ENCODE data around the gene MRPL23.

Gene MRPL23

DNA sequence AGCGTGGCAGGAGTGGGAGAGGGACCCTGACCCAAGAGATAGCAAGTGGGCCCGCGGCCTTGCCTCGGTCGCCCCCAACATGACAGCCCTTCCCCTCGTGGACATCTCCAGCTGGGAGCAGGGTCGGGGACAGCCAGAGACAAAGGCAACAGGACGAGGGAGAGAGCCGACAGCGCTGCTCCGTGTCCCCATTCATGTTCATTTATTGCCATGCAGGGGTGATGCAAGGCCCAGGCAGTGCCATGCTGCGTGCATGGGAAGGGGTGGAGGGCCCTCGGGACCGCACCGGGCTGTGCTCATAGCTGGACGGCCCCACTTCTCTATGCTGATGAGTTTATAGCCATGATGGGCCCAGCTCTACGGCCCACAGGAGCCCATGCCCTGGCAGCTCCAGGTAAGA lies 12.7 kb downstream of the MRPL23 start:
- DNase-seq = no peak

DNA sequence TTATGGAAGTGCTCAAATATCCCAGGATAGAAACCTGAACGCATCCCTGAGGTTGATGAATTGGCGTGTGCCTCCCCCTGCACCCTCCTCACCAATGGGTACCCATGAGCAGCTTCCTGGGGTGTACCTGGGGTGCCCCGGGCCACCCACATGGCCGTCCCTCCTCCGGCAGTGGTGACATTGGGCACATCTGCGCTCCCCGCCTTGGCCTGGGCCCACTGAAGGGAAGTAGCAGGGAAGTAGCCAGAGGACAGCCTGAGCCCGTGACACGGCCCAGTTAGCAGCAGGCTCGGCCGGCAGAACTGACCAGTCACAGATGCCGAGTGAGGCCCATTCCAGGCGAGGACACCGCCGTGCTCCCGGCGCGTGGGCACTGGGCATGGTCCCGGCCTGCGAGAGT lies 16.7 kb downstream of the MRPL23 start:
- no peak for DNase-seq

DNA sequence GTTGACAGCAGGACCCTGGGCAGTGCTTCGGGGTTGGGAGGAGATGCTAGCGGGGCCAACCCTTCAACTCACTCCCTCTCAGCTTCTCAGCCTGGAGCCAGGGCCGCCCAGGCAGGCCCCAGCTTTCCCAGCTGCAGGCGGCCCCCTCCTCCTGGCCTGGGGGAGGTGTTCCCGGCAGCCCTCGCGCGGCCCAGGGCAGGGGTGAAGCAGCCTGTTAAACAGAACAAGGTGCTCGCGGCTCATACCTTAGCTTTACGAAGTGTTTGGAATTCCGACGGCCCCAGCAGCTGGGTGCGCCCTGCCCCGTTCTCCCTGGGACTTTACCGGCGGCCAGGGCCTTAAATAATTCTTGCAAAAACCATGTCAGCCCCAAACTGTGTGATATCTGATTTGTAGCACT lies 17.2 kb downstream of the MRPL23 start:
- DNase-seq = no peak

DNA sequence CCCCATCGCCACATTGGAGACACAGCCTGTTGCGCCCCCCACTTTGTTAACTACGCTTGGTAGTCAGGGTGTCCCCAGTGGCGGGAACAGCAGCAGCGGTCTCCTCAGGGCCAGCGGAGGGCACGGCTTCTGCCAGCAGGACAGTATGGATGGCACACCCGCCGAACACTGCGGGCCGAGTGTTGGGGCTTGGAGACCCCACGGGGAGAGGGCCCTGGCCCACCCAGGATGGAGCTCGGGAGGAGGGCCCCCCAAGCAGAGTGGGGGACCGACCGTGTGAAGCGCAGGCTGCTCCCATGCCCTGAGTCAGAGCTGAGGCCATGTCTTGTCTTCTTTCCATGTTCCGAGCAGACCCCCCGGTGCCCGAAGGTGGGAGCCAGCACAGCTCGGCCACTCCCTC lies 17.8 kb downstream of the MRPL23 start:
- DNase-seq = no peak

DNA sequence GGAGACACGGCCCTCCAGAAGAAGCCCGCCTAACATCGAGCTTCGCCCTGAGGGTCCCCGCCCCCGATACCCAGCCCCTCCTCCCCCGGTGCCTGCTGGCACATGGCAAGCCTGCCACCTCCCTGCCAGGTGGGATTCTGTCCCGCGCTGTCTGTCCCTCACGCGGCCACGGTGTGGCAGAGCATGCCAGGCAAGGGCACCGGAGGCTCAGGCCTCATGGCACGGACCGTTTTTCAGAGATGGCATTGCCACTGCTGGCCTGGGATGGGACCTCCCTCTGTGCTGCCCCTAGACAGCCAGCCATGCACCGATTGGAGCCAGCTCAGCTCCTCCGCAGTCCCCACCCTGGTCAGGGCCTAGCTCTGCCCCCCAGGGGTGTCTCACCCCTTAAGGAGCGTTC lies 19.4 kb downstream of the MRPL23 start:
- DNase-seq = no peak

DNA sequence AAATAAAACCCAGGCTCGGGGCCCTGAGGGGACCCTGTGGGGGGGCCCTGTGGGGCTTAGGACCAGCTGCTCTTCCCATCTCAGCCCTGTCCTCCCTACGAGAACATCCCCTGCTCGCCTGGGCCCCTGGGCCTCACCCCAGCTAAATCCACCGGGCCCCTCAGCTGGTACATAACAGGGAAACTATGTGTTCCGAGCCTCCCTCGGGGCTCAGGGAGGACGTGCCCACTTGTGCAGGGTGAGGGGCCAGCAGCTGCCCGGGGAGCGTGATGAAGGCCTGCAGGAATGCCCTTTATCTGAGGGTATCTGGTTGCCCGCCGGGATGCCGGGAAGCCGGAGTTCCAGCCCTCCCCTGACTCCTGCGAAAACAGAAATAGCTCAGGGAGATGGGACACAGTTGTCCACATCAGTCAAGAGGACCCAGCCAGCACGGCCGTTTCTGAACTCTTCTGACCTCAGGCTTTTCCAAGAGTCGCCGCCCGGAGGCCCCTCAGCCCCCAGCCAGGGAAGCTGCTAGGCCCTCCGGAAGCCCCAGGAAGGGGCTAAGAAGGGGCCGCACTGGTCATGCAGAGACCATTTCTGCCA lies 20.6 kb downstream of the MRPL23 start:
- DNase-seq = no peak

DNA sequence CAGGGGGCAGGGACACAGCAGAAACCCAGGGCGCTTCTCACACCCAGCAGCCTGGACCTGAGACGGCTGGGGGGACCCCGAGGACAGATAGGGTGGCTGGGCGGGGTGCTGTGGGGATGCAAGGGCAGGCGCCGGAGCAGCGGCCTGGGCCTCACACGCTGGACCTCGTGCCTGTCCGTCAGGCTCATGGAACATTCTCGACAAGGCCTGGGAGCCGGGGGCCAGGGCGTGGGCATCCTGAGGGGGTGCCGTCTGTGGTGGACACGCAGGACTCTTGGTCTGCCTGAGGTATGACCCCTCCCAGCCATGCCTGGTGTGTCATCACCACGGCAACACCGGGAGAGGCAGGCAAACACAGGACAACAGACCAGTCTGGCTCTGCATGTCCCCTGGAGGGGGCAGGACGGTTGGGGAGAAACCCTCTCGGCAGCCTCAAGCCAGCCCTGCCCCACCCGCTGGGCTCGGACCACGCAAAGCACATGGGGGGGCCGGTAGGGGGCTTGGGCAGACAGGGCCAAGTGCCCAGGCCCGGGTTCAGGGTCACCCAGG lies 21.4 kb downstream of the MRPL23 start:
- DNase-seq = no peak

DNA sequence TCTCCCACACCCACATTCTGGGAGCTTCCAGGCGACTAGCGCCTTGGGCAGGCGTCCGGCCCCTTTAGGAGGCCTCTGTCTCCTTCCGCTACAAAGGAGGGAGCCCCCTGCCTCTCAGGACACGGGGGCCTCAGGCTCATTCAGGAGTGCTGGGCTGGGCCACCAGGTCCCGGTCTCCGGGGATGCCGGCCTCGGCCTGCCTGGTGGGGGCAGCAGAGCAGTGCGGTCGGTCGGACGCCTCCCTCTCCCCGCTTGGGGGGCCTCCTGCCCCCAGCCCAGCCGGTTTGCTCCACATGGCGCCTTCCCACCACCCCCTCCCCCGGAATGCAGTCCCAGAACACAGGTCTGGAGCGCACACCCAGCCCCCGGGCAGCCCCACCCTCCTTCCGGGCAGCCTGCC lies 21.9 kb downstream of the MRPL23 start:
- DNase-seq = no peak

DNA sequence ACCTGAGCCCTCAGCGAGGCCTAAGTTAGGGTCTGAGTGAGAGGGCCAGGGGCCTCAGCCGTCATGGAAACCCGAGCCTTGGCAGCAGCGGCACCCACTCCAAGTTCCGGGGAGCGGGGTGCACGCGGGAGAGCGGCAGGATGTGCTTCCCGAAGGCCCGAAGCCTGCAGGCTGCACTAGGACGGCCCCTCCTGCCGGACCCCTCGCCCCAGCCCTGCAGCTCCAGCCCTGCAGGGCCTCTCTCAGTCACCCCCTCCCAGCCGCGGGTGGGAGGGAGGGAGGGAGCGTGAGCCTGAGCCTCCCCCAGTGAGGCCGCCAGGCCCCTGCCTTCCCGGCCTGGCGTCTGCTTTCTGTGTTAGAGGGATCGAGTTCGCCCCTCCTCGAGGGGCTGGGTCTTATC lies 22.6 kb downstream of the MRPL23 start:
- DNase-seq = no peak

DNA sequence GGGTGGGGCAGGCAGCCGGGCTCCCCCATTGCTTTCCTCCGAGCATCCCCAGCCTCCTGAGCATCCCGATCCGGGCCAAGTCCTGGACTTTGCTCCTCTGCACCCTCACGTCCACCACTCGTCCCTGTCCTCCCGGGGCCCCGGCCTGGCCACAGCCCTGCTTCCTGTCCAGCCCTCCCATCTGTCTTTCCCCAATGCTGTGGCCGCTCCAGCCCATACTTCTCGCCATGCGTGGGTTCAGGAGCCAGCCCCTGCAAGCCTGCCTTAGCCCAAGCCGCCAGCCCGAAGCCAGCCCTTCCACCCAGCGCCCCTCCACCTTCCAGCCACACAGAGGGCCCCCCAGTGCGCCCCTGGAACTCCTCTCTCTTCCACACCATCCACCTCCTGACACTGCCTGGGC lies 23.8 kb downstream of the MRPL23 start:
- no peak for DNase-seq

DNA sequence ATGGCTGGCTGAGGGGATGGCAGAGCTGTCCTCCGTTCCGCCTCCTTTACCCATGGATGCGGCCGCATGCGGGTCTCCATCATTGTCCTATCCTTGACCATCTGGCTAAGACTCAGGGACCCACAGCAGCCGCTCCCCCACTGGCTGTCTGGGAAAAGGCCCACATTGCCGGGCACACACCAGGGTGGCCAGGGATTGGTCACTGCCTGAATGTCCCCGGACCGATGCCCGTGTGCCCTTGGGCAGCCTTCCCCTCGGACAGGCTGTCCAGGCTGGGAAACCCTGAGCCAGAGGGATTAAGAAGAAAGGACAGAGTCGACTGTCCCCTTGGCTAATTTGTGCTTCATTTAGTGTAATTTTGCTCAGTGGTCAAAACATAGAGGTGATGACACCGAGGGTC lies 28.1 kb downstream of the MRPL23 start:
- no peak for DNase-seq

DNA sequence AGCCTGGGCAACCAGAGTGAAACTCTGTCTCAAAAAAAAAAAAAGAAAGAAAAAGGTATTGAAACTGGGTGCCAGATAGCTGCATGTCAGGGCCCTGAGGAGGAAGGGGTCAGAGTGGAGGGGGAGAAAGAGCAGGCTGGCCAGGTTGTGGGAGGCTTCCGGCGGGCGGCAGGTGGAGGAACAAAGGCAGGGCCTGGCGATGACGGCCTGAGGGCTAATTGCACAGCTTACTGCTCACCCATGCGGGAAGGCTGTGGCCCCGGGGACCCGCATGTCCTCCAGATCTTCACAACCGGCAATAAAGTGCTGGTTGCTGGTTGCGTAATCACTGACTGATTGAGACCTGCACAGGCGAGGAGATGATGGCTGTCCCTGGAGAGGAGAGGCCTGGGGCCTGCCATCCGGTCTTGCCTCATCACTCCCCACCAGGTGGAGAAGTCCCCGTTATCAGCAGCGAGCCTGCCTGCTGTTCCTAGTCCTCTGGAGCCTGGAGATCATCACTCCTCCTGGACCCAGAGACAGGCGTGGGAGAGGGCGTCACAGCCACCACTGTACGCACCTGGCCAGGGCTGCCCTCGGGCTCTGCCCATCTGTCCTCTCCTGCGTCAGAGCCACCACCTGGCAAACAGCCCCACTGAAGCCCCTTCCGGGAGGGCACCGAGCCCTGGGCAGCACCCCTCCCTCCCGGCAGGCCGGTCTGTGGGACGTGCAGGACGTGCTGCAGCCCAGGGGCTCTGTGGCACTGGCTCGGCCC lies 31.8 kb downstream of the MRPL23 start:
- no peak for DNase-seq

DNA sequence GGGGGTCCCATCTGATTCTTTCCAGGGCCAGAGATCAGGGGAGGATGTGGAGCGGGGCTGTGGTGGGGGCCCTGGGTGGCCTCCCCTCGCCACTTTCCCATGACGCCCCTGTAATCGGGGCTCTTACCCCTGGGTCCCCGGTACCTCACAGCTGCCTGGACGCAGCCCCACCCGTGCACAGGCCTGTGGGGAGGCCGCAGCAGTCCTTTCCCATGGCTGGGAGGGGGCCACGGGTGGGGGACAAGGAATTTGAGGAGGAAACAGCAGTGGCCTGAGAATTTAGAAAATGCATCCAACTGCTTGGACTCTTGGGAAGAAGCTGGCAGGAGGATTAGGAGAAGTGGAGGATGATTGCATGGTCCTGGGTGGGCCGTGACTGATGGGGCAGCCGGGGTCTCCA lies 32.5 kb downstream of the MRPL23 start:
- DNase-seq = no peak

DNA sequence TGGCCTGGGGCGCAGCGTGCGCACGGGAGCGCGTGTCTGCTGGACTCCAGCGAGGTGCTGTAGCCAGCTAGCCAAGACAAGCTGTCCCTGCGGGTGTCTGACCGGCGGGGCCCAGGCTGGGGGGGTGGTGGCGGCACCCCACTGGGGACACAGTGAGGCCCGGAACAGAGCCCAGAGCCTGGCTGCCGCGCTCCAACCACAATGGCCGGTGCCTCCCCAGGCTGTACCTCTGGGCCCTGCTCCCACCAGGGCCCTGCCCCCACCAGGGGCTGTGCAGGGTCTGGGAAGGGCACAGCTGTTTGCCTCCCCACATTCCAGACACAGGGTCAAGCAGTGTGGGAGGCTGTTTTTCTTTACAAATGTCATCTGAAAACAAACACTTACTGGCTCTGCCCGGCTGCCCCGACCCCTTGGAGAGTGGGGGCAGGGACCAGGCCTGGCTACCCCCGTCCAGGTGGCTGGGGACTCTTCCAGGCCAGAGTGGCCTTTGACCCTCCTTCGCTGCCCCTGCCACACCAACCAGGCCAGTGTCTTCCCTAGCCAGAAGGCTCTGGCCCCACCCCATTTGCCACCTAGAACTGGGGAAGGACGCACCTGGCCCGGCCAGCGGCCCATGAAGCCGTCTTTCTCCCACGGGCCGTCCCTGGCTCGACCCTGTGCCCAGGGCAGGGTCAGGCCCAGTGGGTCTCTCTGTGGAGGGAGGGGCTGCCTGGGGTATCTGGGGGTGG lies 35.9 kb downstream of the MRPL23 start:
- no peak for DNase-seq

DNA sequence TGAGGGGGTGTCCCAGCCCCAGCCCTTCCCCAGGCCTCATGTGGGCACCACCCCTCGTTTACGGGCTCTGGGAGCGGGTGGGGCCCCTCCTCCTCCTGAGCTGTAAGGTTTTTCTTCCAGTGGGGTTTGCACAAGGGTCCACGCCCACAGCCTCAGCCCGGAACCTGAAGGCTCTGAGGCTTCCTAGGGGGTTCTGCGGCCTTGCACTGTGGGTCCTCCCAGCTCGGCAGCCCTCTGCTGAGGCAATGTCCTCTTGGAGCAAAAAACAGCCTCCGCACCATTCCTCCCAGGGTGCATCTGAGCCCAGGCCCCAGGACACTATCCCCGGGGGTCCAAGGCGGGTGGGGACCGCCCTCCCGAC lies 36.4 kb downstream of the MRPL23 start:
- no peak for DNase-seq

DNA sequence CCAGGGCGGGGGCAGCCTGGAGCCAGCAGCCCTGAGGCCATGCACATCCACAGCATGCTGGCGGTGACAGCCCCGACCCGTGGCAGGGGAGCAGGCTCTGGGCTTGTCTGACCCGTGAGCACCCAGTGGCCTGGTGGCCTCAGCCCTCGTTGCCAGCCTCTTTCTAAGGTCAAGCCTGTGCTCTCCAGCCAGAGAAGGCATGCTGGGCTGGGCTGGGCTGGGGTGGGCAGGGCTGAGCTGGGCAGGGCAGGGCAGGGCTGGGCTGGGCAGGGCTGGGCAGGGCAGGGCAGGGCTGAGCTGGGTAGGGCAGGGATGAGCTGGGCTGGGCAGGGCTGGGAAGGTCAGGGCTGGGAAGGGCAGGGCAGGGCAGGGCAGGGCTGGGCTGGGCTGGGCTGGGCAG lies 39.9 kb downstream of the MRPL23 start:
- no peak for DNase-seq

DNA sequence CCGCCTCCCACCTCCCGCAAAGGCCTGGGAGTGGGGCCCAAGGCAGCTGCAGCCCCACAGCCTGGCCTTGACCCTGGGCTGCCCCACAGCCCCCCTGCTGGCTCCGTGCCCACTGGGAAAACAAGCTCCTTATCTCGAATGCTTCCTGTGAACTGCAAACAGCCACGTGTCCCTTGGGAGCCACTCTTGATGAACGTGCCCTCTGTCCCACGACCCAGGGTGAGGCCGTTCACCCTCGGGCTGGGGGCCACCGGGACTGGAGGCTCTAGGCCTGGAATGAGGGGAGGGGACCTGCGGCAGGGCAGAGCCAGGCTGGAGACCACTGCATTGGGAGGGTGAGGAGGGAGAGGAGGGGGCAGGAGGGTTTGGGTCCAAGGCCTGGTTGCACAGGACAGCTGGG lies 41.0 kb downstream of the MRPL23 start:
- DNase-seq = no peak

DNA sequence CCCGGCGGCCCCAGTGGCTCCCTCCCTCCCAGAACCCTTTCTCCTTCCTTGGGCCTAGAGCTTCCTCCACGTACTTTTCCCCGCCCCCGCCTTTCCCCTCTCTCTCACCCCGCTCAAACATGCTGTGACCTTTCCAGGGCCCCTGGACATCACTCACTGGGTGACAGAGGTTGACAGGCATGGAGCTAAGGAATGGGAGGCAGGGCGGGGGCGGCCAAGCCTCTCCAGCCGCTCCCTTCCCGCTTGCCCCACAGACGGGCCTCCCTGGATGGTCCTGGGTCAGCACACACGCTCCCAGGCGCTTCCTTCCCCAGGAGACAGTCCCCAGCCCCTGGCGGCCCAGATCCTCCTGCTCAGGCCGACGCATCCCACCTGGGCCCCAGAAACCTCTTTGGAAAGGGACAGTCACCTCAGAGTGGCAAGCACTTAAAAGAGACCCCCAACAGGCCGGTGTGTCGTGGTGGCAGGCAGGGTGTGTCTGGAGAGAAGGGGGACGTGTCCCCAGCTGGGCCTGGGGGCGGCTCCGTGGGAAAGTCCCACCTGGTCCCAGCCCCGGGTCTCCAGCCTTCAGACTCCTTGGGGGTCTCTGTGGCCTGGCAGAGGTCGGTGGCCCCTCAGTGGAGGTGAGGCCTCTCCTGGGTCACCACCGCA lies 41.7 kb downstream of the MRPL23 start:
- DNase-seq = no peak

DNA sequence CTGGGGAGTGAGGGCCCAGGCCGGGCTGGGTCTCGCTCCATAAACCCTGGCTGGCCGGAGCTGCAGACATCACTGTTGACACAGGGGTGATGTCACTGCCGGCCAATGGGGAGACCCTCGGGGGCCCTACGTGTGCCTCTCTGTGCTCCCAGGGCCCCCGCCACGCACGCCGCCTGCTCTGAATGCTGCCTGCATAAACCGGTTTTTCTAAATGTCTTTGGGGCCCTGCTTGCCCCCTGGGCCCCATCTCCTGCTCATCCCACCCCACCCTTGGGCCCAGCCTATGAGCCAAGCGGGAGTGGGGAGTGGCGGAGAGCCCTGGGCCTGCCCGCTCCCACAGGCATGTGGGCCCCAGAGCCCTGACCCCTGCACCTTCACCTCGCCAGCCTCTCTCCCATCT lies 42.8 kb downstream of the MRPL23 start:
- DNase-seq = no peak

DNA sequence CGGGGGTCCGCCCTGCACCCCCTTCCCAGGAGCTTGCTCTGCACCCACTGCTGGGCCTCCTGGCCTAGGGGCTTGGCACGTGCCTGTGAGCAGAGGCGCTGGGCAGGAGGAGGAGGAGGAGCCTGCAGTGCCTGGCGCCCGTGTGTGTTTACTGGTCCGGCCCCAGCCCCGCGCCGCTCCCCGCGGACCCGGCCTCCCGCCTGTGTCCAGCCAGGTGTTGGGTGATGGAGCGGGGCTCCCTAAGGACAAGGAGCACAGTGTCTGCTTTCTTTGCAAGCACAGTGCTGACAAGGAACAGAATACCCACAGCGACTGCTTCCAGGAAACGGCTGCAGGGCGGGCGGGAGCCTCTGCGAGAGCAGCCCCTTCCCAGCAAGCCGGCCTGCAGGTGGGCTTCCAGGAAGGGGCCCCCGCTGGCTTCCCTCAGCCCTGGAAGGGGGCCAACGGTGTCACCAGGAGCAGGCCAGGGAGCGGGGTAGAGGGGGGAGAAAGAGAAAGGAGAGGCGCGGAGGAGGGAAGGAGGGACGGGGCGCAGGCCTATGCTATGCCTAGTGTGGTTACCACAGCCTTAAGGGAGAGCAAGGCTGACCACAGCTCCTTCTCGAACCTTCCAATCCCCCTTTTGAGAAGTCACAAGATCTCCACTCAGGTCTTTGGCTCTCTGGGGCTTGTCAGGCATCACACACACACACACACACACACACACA lies 43.9 kb downstream of the MRPL23 start:
- no peak for DNase-seq

DNA sequence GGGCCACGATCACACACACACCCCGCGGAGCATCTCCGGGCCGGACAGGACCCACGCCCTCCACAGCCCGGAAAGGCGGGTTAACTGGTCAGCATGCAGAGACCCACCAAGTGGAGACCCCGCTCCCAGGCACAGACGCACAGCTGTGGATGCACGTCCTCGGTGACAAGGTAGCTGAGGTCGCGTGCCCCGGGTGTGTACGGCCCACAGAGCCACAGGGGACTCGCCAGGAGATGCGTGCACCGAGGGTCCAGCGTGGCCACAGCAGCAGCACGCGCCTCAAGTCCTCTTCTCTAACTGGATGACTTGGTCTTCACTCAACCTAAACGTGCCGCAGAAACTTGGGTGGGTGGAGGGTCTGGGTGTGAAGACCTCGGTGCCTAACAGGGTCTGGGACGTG lies 45.0 kb downstream of the MRPL23 start:
- no peak for DNase-seq

DNA sequence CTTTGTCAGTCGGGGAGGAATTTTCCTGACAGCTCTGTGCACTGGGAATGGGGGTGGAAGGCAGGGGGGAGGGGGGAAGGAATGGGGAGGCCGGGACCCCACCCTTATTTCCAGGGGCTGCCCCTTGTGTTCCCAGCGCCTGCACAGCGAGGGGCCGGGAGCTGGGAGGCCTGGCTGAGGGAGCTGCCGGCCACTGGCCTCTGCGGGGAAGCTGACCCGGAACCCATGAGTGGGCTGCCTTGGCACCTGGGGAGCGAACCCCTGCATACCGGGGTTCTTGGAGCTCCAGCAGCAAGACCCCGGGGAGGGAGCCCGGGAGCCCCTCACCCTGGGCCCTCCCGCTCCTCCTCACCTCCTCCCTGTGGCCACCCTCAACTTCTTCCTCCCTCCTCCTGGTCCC lies 47.0 kb downstream of the MRPL23 start:
- no peak for DNase-seq

DNA sequence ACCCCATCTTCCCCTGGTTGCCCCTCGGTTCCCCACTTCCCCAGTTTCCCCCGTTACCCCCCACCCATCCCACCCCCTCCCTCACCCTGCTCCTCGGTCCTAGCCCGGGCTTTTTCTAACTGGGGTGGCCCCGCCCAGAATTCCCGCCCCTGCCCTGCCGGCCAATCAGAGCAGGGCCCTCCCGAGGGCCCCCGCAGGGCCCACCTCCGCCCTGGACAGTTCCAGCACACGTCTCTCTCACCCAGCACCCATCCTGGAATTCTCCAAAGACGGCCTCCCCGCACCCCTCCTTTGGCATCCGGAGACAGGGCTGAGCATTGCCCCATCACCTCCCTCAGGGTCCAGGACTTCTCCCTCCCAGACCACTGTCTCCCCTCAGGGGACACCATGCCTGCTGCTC lies 50.6 kb downstream of the MRPL23 start, which contains the start of gene H19:
Gene H19, minus strand, starts transcription at position 88 of the 400 bp plus-strand sequence.
- DNase-seq = no peak

Measured in COR-L47 (cell line).